Fibroblast of mammary gland (primary cell): ENCODE measurements around the gene IGSF6.
"Not testable (repeated sequence)": the region's sequence is repeated elsewhere in the genome, so short reads cannot be mapped to it uniquely, and the experiment has no call there.

Experiments used
- DNase-seq: peaks from one replicate; pipeline ENCODE4 v3.0.0-alpha.2; 2010; ENCODE audit warnings: low read depth
- H3K4me3 ChIP-seq: 2 replicates; pipeline ENCODE4 v1.5.1; 2011; ENCODE audit warnings: low read depth, mild to moderate bottlenecking, low read length, moderate library complexity; ENCODE audit not compliant: control insufficient read depth
- TF ChIP-seq, protein P1 (sequence below): conservative IDR thresholded peaks from 2 replicates; pipeline ENCODE4 v1.5.1; 2011; ENCODE audit warnings: low read depth, low read length, inconsistent platforms; ENCODE audit not compliant: control insufficient read depth, insufficient read depth

Gene IGSF6

DNA sequence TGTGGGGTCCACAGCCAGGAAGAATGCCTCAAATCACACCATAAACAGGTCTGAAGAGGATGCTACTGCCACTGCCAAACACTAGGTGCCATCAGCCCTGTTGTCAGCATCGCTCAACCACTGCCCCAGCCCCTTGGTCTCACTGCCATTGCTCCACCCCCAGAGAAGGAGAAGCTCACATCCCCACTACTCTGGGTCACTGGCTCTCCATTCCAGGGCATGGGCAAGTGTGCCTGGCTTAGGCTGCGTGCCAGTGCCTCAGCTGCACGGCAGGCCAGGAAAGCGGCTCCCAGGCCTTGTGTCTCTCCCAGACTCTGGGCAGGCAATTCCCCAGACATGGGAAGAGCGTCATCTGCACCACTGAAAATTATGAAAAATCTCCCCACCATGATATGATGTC lies 1.2 kb upstream of the IGSF6 start:
- DNase-seq, result no peak
- H3K4me3 ChIP-seq, result no peak overlapping the region
- TF ChIP-seq, protein P1, sequence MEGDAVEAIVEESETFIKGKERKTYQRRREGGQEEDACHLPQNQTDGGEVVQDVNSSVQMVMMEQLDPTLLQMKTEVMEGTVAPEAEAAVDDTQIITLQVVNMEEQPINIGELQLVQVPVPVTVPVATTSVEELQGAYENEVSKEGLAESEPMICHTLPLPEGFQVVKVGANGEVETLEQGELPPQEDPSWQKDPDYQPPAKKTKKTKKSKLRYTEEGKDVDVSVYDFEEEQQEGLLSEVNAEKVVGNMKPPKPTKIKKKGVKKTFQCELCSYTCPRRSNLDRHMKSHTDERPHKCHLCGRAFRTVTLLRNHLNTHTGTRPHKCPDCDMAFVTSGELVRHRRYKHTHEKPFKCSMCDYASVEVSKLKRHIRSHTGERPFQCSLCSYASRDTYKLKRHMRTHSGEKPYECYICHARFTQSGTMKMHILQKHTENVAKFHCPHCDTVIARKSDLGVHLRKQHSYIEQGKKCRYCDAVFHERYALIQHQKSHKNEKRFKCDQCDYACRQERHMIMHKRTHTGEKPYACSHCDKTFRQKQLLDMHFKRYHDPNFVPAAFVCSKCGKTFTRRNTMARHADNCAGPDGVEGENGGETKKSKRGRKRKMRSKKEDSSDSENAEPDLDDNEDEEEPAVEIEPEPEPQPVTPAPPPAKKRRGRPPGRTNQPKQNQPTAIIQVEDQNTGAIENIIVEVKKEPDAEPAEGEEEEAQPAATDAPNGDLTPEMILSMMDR, result no peak

DNA sequence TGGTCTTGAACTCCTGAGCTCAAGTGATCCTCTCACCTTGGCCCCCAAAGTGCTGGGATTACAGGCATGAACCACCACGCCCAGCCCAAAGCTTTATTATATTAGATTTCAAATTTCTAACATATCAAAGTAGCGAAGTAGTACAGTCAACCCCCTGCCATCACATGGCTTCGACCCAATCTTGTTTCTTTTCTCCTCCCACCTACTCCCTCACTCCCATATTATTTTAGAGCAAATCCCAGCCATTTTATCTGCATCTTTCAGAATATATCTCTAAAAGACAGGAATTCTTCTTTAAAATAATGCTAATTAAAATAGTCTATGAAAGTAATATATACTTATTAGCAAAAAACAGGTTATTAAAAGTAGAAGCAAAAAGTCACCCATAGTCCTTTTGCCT lies 893 bp downstream of the IGSF6 start:
- H3K4me3 ChIP-seq, result no peak overlapping the region
- TF ChIP-seq, protein P1, result no peak
- DNase-seq, result no peak

DNA sequence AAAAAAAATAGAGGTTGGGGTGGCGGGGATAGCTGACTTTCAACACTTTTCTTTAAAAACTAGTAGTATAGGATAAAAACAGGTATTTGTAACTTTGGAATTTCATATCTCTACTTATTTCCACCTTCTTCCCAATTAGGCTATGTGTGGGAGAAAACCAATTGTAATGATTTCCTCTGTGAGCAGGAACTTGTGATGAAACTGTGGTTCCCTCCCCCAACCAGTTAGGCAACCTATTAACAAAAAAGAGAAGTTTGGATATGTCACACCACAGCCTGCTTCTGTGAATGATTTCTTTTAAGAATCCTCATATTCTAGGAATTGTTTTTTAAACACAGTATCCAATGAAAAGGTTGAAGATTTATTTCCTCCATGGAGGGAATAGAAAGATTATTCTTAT lies 1.9 kb downstream of the IGSF6 start:
- no peak for DNase-seq
- no peak overlapping the region for H3K4me3 ChIP-seq
- TF ChIP-seq, protein P1, result no peak

DNA sequence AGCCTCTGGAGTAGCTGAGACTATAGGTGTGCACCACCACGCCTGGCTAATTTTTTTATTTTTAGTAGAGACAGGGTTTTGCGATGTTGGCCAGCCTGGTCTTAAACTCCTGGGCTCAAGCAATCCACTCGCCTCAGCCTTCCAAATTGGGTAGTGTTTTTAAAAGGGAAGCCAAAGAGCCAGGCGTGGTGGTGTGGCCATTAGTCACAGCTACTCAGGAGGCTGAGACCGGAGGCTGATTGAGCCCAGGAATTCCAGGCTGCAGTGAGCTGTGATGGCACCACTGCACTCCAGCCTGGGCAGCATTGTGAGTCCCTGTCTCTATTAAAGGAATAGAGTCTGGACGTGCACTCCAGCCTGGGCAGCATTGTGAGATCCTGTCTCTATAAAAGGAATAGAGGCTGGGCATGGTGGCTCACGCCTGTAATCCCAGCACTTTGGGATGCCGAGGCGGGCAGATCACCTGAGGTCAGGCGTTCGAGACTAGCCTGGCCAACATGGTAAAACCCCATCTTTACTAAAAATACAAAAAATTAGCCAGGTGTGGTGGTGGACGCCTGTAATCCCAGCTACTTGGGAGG lies 2.5 kb downstream of the IGSF6 start:
- H3K4me3 ChIP-seq, DNase-seq: not testable (repeated sequence)

DNA sequence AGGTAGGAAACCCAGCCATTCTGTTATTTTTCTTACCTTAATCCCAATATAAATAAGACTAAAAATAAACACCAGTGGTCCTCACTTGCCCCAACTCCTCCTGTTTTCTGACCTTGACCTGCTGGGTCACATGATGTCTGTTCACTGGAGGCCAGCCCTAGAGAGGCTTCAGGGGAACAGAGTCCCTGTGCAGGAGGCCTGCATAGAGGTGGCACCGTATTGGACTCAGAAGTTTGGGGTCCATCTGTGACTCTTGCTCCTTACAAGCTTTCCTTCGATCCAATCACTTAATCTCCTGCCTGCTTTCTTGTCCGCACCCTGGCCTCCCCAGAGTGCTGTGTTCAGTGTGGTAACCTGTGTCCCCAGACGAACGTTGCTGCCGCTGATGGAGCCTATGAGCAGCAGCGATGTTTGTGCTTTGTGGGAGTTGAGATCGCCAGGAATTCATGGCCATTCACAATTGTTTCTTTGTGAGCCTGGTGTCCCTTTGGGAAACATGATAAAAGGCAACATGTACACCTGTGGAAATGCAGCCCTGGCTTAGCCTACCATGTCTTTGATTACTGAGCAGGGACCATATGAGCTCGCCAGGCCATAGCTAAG lies 4.7 kb downstream of the IGSF6 start:
- TF ChIP-seq, protein P1, result no peak
- H3K4me3 ChIP-seq, result no peak overlapping the region
- DNase-seq, result no peak

DNA sequence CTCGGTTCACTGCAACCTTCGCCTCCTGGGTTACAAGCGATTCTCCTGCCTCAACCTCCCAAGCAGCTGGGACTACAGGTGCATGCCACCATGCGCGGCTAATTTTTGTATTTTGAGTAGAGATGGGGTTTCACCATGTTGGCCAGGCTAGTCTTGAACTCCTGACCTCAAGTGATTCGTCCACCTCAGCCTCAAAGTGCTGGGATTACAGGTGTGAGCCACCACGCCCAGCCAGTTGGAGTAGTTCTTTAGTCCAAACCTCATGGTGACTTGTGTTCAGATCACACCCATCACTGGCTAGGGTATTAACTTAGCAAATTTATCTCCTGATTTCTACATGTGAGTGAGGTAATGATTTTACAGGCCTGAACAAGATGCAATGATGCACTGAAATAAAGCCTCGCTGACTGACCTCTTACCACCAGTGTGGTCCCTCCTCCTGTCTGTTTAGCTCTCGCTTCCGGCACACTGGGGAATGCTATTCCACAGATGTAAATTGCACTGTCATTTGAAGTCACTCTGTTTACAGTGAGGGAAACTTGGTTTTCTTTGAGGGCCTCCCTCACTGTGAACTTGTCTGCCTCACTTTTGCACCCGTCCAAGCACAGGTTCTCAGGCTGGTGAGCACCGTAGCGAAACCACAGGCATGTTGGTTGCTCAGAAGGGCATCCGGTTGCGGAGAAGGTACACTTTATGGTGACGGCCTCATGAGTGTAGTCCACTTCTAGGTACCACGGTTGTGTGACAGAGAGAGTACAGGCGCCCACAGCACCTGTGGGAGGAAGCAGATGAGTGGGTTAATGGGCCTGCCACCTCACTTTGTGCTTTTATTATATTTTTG lies 5.5 kb downstream of the IGSF6 start:
- DNase-seq, result no peak
- no peak overlapping the region for H3K4me3 ChIP-seq
- TF ChIP-seq, protein P1, result no peak

DNA sequence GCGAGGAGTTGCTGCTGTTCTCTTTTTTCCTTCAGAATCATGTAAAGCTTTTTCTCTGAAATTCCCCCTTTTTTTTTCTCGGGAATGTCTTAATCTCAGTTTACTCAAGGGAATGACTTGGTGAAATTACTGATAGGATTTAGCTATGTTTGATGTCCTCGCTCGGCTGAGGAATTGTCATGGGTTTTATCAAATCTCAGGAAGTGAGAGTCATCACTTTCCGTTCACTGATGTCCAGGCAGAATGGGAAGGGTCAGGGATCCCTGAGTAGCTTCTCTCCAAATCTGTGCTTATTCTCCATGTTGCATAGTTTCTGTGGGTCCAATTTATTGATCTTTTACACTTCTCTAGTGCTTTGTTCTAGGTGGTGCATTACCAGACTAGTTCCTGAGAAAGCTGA lies 6.3 kb downstream of the IGSF6 start:
- peak; percentile 30 for DNase-seq
- TF ChIP-seq, protein P1, result no peak
- H3K4me3 ChIP-seq, result no peak overlapping the region
